H9 (cell line): Measurements from ENCODE around the gene PARD6B. TPM values are rescaled to one million over a fixed set of nuclear protein-coding genes. Genes with fewer than 3 reads are reported as not detected.
A peak's percentile ranks its signal among the peaks of the same experiment; 100 is the strongest.

Experiments
- DNase-seq: peaks from one replicate; pipeline ENCODE4 v3.0.0-alpha.2; 2017
- H2AFZ ChIP-seq: one replicate; pipeline ENCODE4 v1.6.1; 2013; ENCODE audit warnings: mild to moderate bottlenecking, low read length, control low read depth, moderate library complexity
- H2AK5ac ChIP-seq: 2 replicates; pipeline ENCODE4 v1.6.1; 2013; ENCODE audit warnings: low read length, control low read depth, mixed read lengths; ENCODE audit not compliant: insufficient read length
- H2BK120ac ChIP-seq: one replicate; pipeline ENCODE4 v1.6.1; 2013; ENCODE audit warnings: low read depth, mild to moderate bottlenecking, low read length, control low read depth, inconsistent platforms; ENCODE audit not compliant: poor library complexity, severe bottlenecking
- H2BK12ac ChIP-seq: 2 replicates; pipeline ENCODE4 v1.6.1; 2013; ENCODE audit warnings: low read length, control low read depth, mixed read lengths, low read depth; ENCODE audit not compliant: insufficient read length
- H2BK15ac ChIP-seq: 2 replicates; pipeline ENCODE4 v1.6.1; 2013; ENCODE audit warnings: low read depth, low read length, control low read depth
- H2BK20ac ChIP-seq: one replicate; pipeline ENCODE4 v1.6.1; 2013; ENCODE audit warnings: low read depth, mild to moderate bottlenecking, low read length, control low read depth, inconsistent platforms; ENCODE audit not compliant: poor library complexity, severe bottlenecking
- H2BK5ac ChIP-seq: 2 replicates; pipeline ENCODE4 v1.6.1; 2013; ENCODE audit warnings: low read length, control low read depth, mixed read lengths; ENCODE audit not compliant: insufficient read length
- H3K14ac ChIP-seq: 2 replicates; pipeline ENCODE4 v1.6.1; 2013; ENCODE audit warnings: low read length, control low read depth; ENCODE audit not compliant: insufficient read depth
- H3K18ac ChIP-seq: 2 replicates; pipeline ENCODE4 v1.6.1; 2013; ENCODE audit warnings: low read depth, mild to moderate bottlenecking, mixed read lengths, low read length, control low read depth; ENCODE audit not compliant: insufficient read length
- H3K23ac ChIP-seq: 2 replicates; pipeline ENCODE4 v1.6.1; 2013; ENCODE audit warnings: low read length, control low read depth, mixed read lengths, low read depth; ENCODE audit not compliant: insufficient read length
- H3K23me2 ChIP-seq: 2 replicates; pipeline ENCODE4 v1.6.1; 2013; ENCODE audit warnings: low read depth, mild to moderate bottlenecking, mixed read lengths, low read length, control low read depth; ENCODE audit not compliant: insufficient read length, poor library complexity, severe bottlenecking
- H3K27ac ChIP-seq: 2 replicates; pipeline ENCODE4 v1.5.1; 2013; ENCODE audit warnings: low read length, control low read depth, mixed read lengths, low read depth; ENCODE audit not compliant: insufficient read length
- H3K27me3 ChIP-seq: 2 replicates; pipeline ENCODE4 v1.6.1; 2013; ENCODE audit warnings: low read length, control low read depth, inconsistent platforms; ENCODE audit not compliant: insufficient read depth
- H3K4ac ChIP-seq: 2 replicates; pipeline ENCODE4 v1.6.1; 2013; ENCODE audit warnings: low read depth, mild to moderate bottlenecking, control low read depth, inconsistent platforms, low read length, moderate library complexity
- H3K4me1 ChIP-seq: 2 replicates; pipeline ENCODE4 v1.6.1; 2013; ENCODE audit warnings: low read length, control low read depth, inconsistent platforms; ENCODE audit not compliant: insufficient read depth
- H3K4me2 ChIP-seq: 2 replicates; pipeline ENCODE4 v1.6.1; 2013; ENCODE audit warnings: low read length, control low read depth, mixed read lengths; ENCODE audit not compliant: insufficient read length, insufficient read depth
- H3K56ac ChIP-seq: 2 replicates; pipeline ENCODE4 v1.6.1; 2013; ENCODE audit warnings: low read depth, mild to moderate bottlenecking, mixed read lengths, low read length, control low read depth; ENCODE audit not compliant: insufficient read length
- H3K79me1 ChIP-seq: 2 replicates; pipeline ENCODE4 v1.6.1; 2013; ENCODE audit warnings: low read depth, mild to moderate bottlenecking, moderate library complexity, low read length, control low read depth, inconsistent platforms; ENCODE audit not compliant: insufficient read depth, poor library complexity, severe bottlenecking
- H3K79me2 ChIP-seq: 2 replicates; pipeline ENCODE4 v1.6.1; 2013; ENCODE audit warnings: low read length, control low read depth, inconsistent platforms; ENCODE audit not compliant: insufficient read depth
- H3K9ac ChIP-seq: 2 replicates; pipeline ENCODE4 v1.6.1; 2013; ENCODE audit warnings: low read length, control low read depth, mixed read lengths; ENCODE audit not compliant: insufficient read length; ENCODE audit errors: extremely low read depth
- H3K9me3 ChIP-seq: one replicate; pipeline ENCODE4 v1.6.1; 2013; ENCODE audit warnings: low read depth, low read length, inconsistent platforms; ENCODE audit not compliant: control insufficient read depth
- H3T11ph ChIP-seq: one replicate; pipeline ENCODE4 v1.6.1; 2013; ENCODE audit warnings: mild to moderate bottlenecking, low read length, control low read depth, inconsistent platforms
- H4K20me1 ChIP-seq: one replicate; pipeline ENCODE4 v1.6.1; 2013; ENCODE audit not compliant: control insufficient read depth, insufficient read length, insufficient read depth
- H4K5ac ChIP-seq: 2 replicates; pipeline ENCODE4 v1.6.1; 2013; ENCODE audit warnings: low read depth, mild to moderate bottlenecking, mixed read lengths, low read length, control low read depth; ENCODE audit not compliant: insufficient read length
- H4K8ac ChIP-seq: replicated peaks from 2 replicates; pipeline ENCODE4 v1.6.1; 2013; ENCODE audit warnings: low read length, control low read depth, mixed read lengths, low read depth; ENCODE audit not compliant: insufficient read length
- H4K91ac ChIP-seq: 2 replicates; pipeline ENCODE4 v1.6.1; 2013; ENCODE audit warnings: low read depth, mild to moderate bottlenecking, moderate library complexity, mixed read lengths, low read length, control low read depth; ENCODE audit not compliant: insufficient read length
- H3K27ac Mint-ChIP-seq, 3 experiments: 2 replicates in 2 of 3; 3 replicates in 1 of 3; pipeline ENCODE4 v1.8.0; 2020 to 2021; ENCODE audit warnings: mixed read lengths in 3 of 3, mild to moderate bottlenecking in 1 of 3, moderate library complexity in 1 of 3
- H3K27me3 Mint-ChIP-seq: 2 replicates; pipeline ENCODE4 v1.8.0; 2021; ENCODE audit warnings: low read depth, mild to moderate bottlenecking, moderate library complexity, mixed read lengths
- H3K36me3 Mint-ChIP-seq, 3 experiments: 2 replicates in 2 of 3; 3 replicates in 1 of 3; pipeline ENCODE4 v1.8.0; 2020 to 2021; ENCODE audit warnings: low read depth in 3 of 3, mixed read lengths in 3 of 3; ENCODE audit not compliant: insufficient read depth in 1 of 3
- H3K4me1 Mint-ChIP-seq, 2 experiments: 2 replicates each; pipeline ENCODE4 v1.8.0; 2020; ENCODE audit warnings: mixed read lengths in 2 of 2
- H3K4me3 Mint-ChIP-seq, 2 experiments: 2 replicates in 1 of 2; 3 replicates in 1 of 2; pipeline ENCODE4 v1.8.0; 2020 to 2021; ENCODE audit warnings: mild to moderate bottlenecking in 2 of 2, mixed read lengths in 2 of 2, moderate library complexity in 1 of 2
- H3K9me3 Mint-ChIP-seq, 2 experiments: 2 replicates in 1 of 2; 3 replicates in 1 of 2; pipeline ENCODE4 v1.8.0; 2020; ENCODE audit warnings: mild to moderate bottlenecking in 2 of 2, mixed read lengths in 2 of 2, moderate library complexity in 1 of 2
- WGBS: extraction: QIAGEN DNeasy Blood & Tissue Kit; methylation state at CpG from one replicate; pipeline ENCODE4 v1.1.7; 2013; ENCODE audit warnings: missing lambda C conversion rate, low lambda C conversion rate, mixed read lengths; ENCODE audit not compliant: insufficient read length; ENCODE audit errors: extremely low coverage; 5-methylcytosine and 5-hydroxymethylcytosine counted together
- total RNA-seq: library from RNA; stranded (reverse); gene quantifications from 2 replicates; pipeline ENCODE4 v1.2.1, GENCODE V29; 2021
- TF ChIP-seq, protein P1 (sequence below): fragments of 200-600 bp; sonication (generic); conservative IDR thresholded peaks from 3 replicates; pipeline ENCODE4 v1.8.0; 2021; ENCODE audit warnings: antibody characterized with exemption, mild to moderate bottlenecking

PARD6B gene
- total RNA-seq, 1 experiment from 2014 or later = 27.4 TPM

DNA sequence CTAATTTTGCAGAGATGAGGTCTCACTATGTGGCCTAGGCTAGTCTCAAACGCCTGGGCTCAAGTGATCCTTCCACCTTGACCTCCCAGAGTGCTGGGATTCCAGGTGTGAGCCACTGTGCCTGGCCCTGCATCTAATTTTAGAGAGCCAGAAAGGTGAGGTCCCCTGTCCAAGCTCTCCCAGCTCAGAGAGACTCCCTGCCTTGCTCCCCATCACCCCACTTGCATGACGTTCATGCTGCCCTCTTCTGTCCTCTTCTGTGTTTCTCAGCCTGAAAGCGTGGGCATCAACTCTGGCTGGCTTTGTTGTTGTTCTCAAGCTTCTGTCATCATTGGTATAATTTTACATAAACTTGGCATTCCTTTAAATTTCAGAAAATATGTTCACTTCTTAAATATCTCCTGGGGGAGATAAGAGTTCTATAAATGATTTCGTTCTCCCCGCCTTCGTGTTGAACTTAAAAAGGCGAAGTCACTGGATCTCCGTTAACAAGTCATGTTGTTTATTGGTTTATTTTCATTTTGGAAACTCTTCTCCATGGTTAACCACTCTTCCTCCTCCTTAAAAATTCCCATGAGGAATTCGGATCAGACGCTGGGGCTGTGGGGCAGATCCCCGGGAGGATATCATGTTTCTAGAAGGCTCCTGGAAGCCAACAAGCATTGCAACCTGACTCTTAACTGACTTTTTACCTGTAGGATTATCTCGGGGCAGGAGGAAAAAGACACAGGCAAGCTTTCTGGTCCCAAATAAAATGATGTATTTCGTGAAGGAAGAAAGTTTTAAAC is 13.2 kb upstream of the PARD6B start:
- H3K79me1 ChIP-seq = no peaks in the 10 kb centered on the region
- no peak overlapping the region for H3K14ac ChIP-seq
- H3K27ac ChIP-seq = no peak overlapping the region
- H3K23me2 ChIP-seq = no peaks in the 10 kb centered on the region
- no peak overlapping the region for H3K4me2 ChIP-seq
- H4K20me1 ChIP-seq = no peaks in the 10 kb centered on the region
- no peak overlapping the region for H3K9ac ChIP-seq
- no peak overlapping the region for H3K56ac ChIP-seq
- H3K9me3 ChIP-seq = no peaks in the 10 kb centered on the region
- no peak overlapping the region for H3K18ac ChIP-seq
- Mint-ChIP-seq H3K36me3 (no peaks in the 10 kb centered on the region; a peak in 1 of 7 replicates), H3K4me3 (no peak overlapping the region), H3K4me1 (peaks cover 17 to 20% of the 10 kb centered on the region in 2 experiments), H3K9me3 (no peaks in the 10 kb centered on the region), H3K27me3 (peaks cover 2% of the 10 kb centered on the region; the same call in 1 of the 2 replicates), H3K27ac (peak overlapping the region in 2 of 3 experiments; percentile 36 to 81; a peak in 3 of 7 replicates)
- WGBS = no CpG with 5 or more reads among the region's 13 CpGs
- no peak overlapping the region for H2BK5ac ChIP-seq
- H2AK5ac ChIP-seq = no peak overlapping the region
- H4K8ac ChIP-seq = no peak overlapping the region
- H3K4me1 ChIP-seq = no peaks in the 10 kb centered on the region
- H2BK120ac ChIP-seq = no peak overlapping the region
- no peak overlapping the region for H2BK15ac ChIP-seq
- H3K79me2 ChIP-seq = no peaks in the 10 kb centered on the region
- H3K23ac ChIP-seq = no peak overlapping the region
- TF ChIP-seq, protein P1, sequence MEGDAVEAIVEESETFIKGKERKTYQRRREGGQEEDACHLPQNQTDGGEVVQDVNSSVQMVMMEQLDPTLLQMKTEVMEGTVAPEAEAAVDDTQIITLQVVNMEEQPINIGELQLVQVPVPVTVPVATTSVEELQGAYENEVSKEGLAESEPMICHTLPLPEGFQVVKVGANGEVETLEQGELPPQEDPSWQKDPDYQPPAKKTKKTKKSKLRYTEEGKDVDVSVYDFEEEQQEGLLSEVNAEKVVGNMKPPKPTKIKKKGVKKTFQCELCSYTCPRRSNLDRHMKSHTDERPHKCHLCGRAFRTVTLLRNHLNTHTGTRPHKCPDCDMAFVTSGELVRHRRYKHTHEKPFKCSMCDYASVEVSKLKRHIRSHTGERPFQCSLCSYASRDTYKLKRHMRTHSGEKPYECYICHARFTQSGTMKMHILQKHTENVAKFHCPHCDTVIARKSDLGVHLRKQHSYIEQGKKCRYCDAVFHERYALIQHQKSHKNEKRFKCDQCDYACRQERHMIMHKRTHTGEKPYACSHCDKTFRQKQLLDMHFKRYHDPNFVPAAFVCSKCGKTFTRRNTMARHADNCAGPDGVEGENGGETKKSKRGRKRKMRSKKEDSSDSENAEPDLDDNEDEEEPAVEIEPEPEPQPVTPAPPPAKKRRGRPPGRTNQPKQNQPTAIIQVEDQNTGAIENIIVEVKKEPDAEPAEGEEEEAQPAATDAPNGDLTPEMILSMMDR = peak; percentile 47; the same call in 2 of the 3 replicates
- H4K91ac ChIP-seq = no peak overlapping the region
- no peak overlapping the region for H3K4ac ChIP-seq
- no peak for DNase-seq
- no peak overlapping the region for H3T11ph ChIP-seq
- H2BK20ac ChIP-seq = no peak overlapping the region
- H2AFZ ChIP-seq = no peak overlapping the region
- no peak overlapping the region for H4K5ac ChIP-seq
- no peaks in the 10 kb centered on the region for H3K27me3 ChIP-seq
- no peak overlapping the region for H2BK12ac ChIP-seq
